Ovary (tissue), 10 donors: Measurements from ENCODE around the gene PPIH. TPM values are rescaled to one million over a fixed set of nuclear protein-coding genes. Genes with fewer than 3 reads are reported as not detected.
"Not testable (repeated sequence)": the region's sequence is repeated elsewhere in the genome, so short reads cannot be mapped to it uniquely, and the experiment has no call there.

Source experiments
- DNase-seq, 5 donors: peaks; one replicate each; pipeline ENCODE4 v3.0.0-alpha.2; 2019 to 2020
- H3K27ac ChIP-seq, 2 donors: fragments of 200-600 bp; one replicate each; pipeline versions ENCODE4 v1.5.1 to v1.8.0; 2019 to 2022
- H3K27me3 ChIP-seq: fragments of 200-600 bp; one replicate; pipeline ENCODE4 v1.8.0; 2022
- H3K36me3 ChIP-seq: fragments of 200-600 bp; sonication (generic); one replicate; pipeline ENCODE4 v1.5.1; 2019
- H3K4me1 ChIP-seq: one replicate; pipeline ENCODE4 v1.8.1; 2013; ENCODE audit warnings: mild to moderate bottlenecking, moderate library complexity; ENCODE audit not compliant: insufficient read depth
- H3K4me3 ChIP-seq: fragments of 200-600 bp; sonication (generic); one replicate; pipeline ENCODE4 v1.5.1; 2017
- H3K9me3 ChIP-seq, 2 donors: fragments of 200-600 bp in 1 of 2; sonication (generic) in 1 of 2; one replicate each; pipeline versions ENCODE4 v1.5.1 to v1.8.1; 2013 to 2019; ENCODE audit warnings: mild to moderate bottlenecking in 1 of 2, moderate library complexity in 1 of 2
- EP300 ChIP-seq: sonication (generic); formaldehyde crosslinking; IDR thresholded peaks from one replicate; pipeline ENCODE4 v1.6.1; 2017; ENCODE audit warnings: antibody characterized with exemption
- POLR2A ChIP-seq: fragments of 450-650 bp; IDR thresholded peaks from one replicate; pipeline ENCODE4 v1.6.1; 2017; ENCODE audit warnings: antibody characterized with exemption, mild to moderate bottlenecking, moderate library complexity
- WGBS, 3 donors: extraction: QIAGEN DNeasy Blood & Tissue Kit in 1 of 3; methylation state at CpG; one replicate each; pipeline versions ENCODE4 v1.1.5 to v1.1.7; 2013 to 2017; 5-methylcytosine and 5-hydroxymethylcytosine counted together
- intact Hi-C, 4 donors: fragments of 100-400 bp; cut with DNase I; formaldehyde crosslinking; loops; one replicate each; pipeline versions ENCODE4 v1.11.0 to v1.15.1; 2022 to 2023
- long read RNA-seq, 3 donors: library from polyadenylated mRNA in 2 of 3; unstranded in 2 of 3; transcript quantifications; one replicate each; pipeline ENCODE4 v2.0.0 and lab custom pipeline, GENCODE V29; 2021 to 2026
- polyA plus RNA-seq, 2 donors: library from polyadenylated mRNA; stranded (reverse); fragments of 200-250 nt in 1 of 2; fragments of 350-450 nt in 1 of 2; fragmentation: Illumina TruSeq in 1 of 2; extraction: RNeasy Lipid Tissue Mini Kit (QIAGEN cat#74804) in 1 of 2; gene quantifications; one replicate each; pipeline ENCODE4 v1.2.3, GENCODE V29; 2013 to 2014
- total RNA-seq, 7 donors: library from RNA; depleted of rRNA in 2 of 7; stranded (reverse); fragments of >200 nt in 2 of 7; fragmentation: NEBNext Ultra II Directional in 3 of 7; extraction: Animal tissue kit (Norgen Biotek cat#: 25700) in 3 of 7; gene quantifications; one replicate each; pipeline versions ENCODE4 v1.1.0 to v1.2.4, GENCODE V29; 2016 to 2023
- TF ChIP-seq, protein P1 (sequence below), 3 donors: fragments of 450-650 bp in 2 of 3; fragments of 200-600 bp in 1 of 3; IDR thresholded peaks; one replicate each; pipeline versions ENCODE4 v1.5.1 to v1.8.0; 2016 to 2022; ENCODE audit warnings: antibody characterized with exemption in 3 of 3, mild to moderate bottlenecking in 1 of 3
- donor health status: DM: no; HTN: no; CAD: no; lungs with moderate emphysema.
- donor health status: DM: no; HTN: no; CAD: no.
- donor health status: Bipolar disorder and iron deficiency.
- donor health status: DM: yes; HTN: yes; CAD: no.
- donor health status: DM: no; HTN: no; CAD: no.
- donor health status: DM: yes; HTN: yes; CAD: no.

Gene PPIH
- 10 to 100 TPM; 23.1 to 32.8 (median 26.4) TPM for total RNA-seq
- polyA plus RNA-seq: 10 to 100 TPM; 32.1 to 49.1 TPM
- long read RNA-seq, donor 1, transcript PPIH-201 (10 exons, 752 nt): major isoform, 6 of 17 reads
- long read RNA-seq, donor 1, partial matches to known transcripts: 6 of 17 reads
- long read RNA-seq, donor 1, other reads (novel, unspliced or antisense): 5 of 17 reads
- long read RNA-seq, donor 2, transcript PPIH-201 (10 exons, 752 nt): major isoform, 12 of 12 reads
- long read RNA-seq, donor 2, partial matches to known transcripts: 0 of 12 reads
- long read RNA-seq, donor 2, other reads (novel, unspliced or antisense): 0 of 12 reads
- long read RNA-seq, donor 3, transcript PPIH-201 (10 exons, 752 nt): major isoform, 9 of 35 reads
- long read RNA-seq, donor 3, partial matches to known transcripts: 21 of 35 reads
- long read RNA-seq, donor 3, other reads (novel, unspliced or antisense): 5 of 35 reads

DNA sequence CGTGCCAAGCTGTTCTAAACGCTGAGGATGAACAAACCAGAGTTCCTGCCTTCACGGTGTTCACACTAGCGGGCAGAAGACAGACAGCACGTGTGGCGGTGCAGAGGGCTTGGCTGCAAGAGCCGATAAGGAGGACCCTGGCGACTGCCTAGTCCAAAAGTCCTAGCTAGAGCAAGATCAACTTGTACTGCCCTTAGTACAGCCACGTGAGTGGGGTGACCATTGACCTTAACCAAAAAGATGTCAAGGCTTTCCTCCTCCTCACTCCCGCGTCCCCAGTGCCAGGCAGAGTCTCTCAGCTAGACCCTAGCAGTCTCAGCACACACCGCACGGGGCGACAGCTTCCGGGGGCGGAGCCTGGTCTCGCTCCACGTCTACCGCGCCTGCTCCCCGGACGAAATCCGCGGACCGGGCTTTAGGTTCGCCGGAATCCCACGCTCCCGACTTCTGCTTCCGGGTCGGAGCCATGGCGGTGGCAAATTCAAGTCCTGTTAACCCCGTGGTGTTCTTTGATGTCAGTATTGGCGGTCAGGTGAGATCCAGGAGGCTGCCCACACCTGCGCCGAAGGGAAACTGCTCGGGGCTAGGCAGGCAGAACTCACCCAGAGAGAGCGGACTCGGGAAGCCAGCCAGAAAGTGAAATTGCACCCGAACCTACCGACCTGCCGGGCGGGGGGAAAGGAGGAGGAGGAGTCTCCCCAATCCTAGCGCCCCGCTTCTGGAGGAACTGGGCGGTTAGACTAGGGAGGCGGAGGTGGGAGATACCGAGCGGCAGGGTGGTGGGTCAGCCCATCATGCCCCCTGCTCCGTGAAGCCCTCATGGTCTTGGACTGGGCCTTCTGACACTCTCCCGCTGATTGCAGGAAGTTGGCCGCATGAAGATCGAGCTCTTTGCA lies at the start of gene PPIH:
Gene PPIH (plus strand): TSS at position 443 of the 896 bp plus-strand sequence. CDS start 24 bp downstream, at position 467.
- Histone ChIP-seq H3K27me3 (no peaks in the 10 kb centered on the region), H3K4me1 (peaks cover 6% of the 10 kb centered on the region), H3K36me3 (no peaks in the 10 kb centered on the region), H3K4me3 (peak within 1 kb of the TSS; percentile 90), H3K9me3 (no peaks in the 10 kb centered on the region), H3K27ac (peak within 1 kb of the TSS in 1 of 2 donors; percentile 57)
- no peak for TF ChIP-seq POLR2A
- no peak for TF ChIP-seq EP300
- TF ChIP-seq, protein P1, sequence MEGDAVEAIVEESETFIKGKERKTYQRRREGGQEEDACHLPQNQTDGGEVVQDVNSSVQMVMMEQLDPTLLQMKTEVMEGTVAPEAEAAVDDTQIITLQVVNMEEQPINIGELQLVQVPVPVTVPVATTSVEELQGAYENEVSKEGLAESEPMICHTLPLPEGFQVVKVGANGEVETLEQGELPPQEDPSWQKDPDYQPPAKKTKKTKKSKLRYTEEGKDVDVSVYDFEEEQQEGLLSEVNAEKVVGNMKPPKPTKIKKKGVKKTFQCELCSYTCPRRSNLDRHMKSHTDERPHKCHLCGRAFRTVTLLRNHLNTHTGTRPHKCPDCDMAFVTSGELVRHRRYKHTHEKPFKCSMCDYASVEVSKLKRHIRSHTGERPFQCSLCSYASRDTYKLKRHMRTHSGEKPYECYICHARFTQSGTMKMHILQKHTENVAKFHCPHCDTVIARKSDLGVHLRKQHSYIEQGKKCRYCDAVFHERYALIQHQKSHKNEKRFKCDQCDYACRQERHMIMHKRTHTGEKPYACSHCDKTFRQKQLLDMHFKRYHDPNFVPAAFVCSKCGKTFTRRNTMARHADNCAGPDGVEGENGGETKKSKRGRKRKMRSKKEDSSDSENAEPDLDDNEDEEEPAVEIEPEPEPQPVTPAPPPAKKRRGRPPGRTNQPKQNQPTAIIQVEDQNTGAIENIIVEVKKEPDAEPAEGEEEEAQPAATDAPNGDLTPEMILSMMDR (IDR thresholded peaks at IDR 0.05): peak in 2 of 3 donors; percentile 53 to 59
- peak; percentile 90 to 96 (median 92) for DNase-seq
- 0 to 1% (median 0%) methylated on average over 49 to 53 of the region's 53 CpGs for WGBS, 3 donors
- intact Hi-C loops: no loop called here

- H3K4me1 ChIP-seq: no peaks in the 10 kb centered on the region
- H3K36me3 ChIP-seq: no peaks in the 10 kb centered on the region
- no peaks in the 10 kb centered on the region for H3K27me3 ChIP-seq
- no peak overlapping the region for H3K4me3 ChIP-seq
- 69 to 95% (median 72%) methylated on average over 4 of the region's 4 CpGs for WGBS, 3 donors
- H3K27ac ChIP-seq: no peak overlapping the region
- TF ChIP-seq POLR2A (no peak), EP300 (no peak)
- TF ChIP-seq, protein P1 (IDR thresholded peaks at IDR 0.05): no peak
- no peak for DNase-seq
- intact Hi-C loops: no loop called here
- no peaks in the 10 kb centered on the region for H3K9me3 ChIP-seq
These were observed 44.5 kb upstream of the PPIH start for GRCh38 chr1:42613803-42614131.

DNA sequence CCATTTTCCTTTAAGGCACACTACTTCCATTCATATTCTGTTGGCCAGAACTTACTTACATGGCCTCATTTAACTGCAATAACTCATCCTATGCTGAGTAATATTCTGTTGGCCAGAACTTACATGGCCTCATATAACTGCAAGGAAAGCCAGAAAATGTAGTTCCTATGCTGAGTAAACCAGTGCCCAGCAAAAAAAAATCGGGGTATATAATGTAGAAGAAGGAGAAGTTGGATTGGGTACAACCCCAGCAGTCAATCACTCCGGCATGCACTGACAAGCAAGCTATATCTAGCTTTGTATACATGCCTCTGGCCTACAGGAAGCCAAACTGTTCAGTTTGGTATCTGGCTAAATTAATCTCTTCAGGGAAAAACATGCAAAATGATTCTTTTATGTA lies 39.4 kb upstream of the PPIH start:
- H3K27ac ChIP-seq: no peak overlapping the region
- no peak for DNase-seq
- intact Hi-C loops: no loop called here
- no peaks in the 10 kb centered on the region for H3K36me3 ChIP-seq
- TF ChIP-seq, protein P1 (IDR thresholded peaks at IDR 0.05): no peak
- TF ChIP-seq POLR2A: no peak
- TF ChIP-seq EP300: no peak
- H3K27me3 ChIP-seq: no peaks in the 10 kb centered on the region
- H3K9me3 ChIP-seq: no peaks in the 10 kb centered on the region
- H3K4me3 ChIP-seq: no peak overlapping the region
- WGBS, 3 donors: 72 to 82% (median 82%) methylated on average over 2 of the region's 2 CpGs
- no peaks in the 10 kb centered on the region for H3K4me1 ChIP-seq

DNA sequence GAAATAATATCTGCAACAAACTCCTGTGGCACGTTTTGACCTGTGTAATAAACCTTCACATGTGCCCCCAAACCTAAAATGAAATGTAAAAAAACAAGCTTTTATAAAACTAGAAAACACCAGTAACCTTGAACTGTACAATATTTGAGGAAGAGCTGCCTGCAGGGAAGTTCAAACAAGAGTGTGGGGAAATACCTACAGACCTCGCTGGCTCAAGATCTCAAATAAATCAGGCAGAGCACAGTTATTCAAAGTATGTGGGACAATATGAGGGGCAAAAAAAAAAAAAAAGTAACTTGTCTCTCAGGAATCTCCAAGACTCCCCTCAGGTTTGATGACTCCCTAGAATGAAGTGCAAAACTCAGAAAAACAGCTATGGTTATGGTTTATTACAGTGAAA lies 37.9 kb upstream of the PPIH start:
- 16 to 37% (median 23%) methylated on average over 2 of the region's 2 CpGs for WGBS, 3 donors
- no peak for DNase-seq
- Histone ChIP-seq H3K9me3 (no peaks in the 10 kb centered on the region), H3K27me3 (no peaks in the 10 kb centered on the region), H3K4me1 (no peaks in the 10 kb centered on the region), H3K36me3 (no peaks in the 10 kb centered on the region), H3K4me3 (no peak overlapping the region), H3K27ac (no peak overlapping the region)
- intact Hi-C loops: no loop called here
- TF ChIP-seq, protein P1 (IDR thresholded peaks at IDR 0.05): no peak
- TF ChIP-seq POLR2A (no peak), EP300 (no peak)

DNA sequence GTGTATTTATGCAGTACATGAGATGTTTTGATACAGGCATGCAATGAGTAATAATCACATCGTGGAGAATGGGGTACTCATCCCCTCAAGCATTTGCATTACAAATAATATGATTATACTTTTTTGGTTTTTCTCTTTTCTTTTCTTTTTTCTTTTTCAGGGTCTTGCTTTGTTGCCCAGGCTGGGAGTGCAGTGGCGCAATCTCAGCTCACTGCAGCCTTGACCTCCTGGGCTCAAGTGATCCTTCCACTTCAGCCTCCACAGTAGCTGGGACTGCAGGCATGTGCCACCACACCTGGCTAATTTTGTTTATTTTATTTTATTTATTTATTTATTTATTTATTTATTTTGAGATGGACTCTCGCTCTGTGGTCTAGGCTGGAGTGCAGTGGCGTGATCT lies 37.0 kb upstream of the PPIH start:
- intact Hi-C loops, H3K27me3 ChIP-seq, H3K27ac ChIP-seq, H3K36me3 ChIP-seq, DNase-seq, H3K4me1 ChIP-seq, H3K4me3 ChIP-seq, H3K9me3 ChIP-seq: not testable (repeated sequence)
- WGBS, 3 donors: 93 to 97% (median 96%) methylated on average over 4 of the region's 4 CpGs

DNA sequence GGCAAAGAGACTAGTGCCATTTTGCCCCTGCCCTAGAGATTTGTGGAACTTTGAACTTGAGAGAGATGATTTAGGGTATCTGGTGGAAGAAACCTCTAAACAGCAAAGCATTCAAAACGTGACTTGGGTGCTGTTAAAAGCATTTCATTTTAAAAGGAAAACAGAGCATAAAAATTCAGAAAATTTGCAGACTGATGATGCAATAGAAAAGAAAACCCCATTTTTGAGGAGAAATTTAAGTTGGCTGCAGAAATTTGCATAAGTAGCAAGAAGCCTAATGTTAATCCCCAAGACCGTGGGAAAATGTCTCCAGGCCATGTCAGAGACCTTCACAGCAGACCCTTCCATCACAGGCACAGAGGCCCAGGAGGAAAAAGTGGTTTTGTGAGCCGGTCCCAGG lies 31.0 kb upstream of the PPIH start:
- H3K4me1 ChIP-seq, H3K27ac ChIP-seq, DNase-seq, H3K9me3 ChIP-seq, H3K36me3 ChIP-seq, H3K27me3 ChIP-seq, H3K4me3 ChIP-seq, intact Hi-C loops: not testable (repeated sequence)
- WGBS, 3 donors: 80 to 84% (median 83%) methylated on average over 3 of the region's 3 CpGs
